GM12878 (cell line): ENCODE results near the gene CTIF. TPM values are rescaled to one million over a fixed set of nuclear protein-coding genes. Genes with fewer than 3 reads are reported as not detected.

Source experiments
- ATAC-seq: fragments of 200-7000 bp; cut with Tn5 transposase; 3 replicates; pipeline ENCODE4 v1.9.1; 2020; ENCODE audit warnings: mild to moderate bottlenecking, moderate library complexity
- BruUV-seq: library from RNA; stranded (reverse); fragments of 400-500 nt; replicated peaks from 2 replicates; lab custom pipeline; 2021; lab: Mats Ljungman, UMichigan
- CTCF ChIA-PET: fragments of 300-600 bp; sonication (Branson Sonifier 250); formaldehyde crosslinking; extraction: SDS; loops from one replicate; lab custom pipeline; 2021; ENCODE audit warnings: inconsistent platforms; lab: Yijun Ruan, JAX
- POLR2A ChIA-PET: fragments of 350-600 bp; formaldehyde crosslinking; extraction: SDS; loops from one replicate; lab custom pipeline; 2021; ENCODE audit warnings: inconsistent platforms; lab: Charles Lee
- RAD21 ChIA-PET: fragments of 300-600 bp; sonication (Branson Sonifier 250); formaldehyde crosslinking; loops from one replicate; lab custom pipeline; 2023; ENCODE audit warnings: antibody characterized with exemption; ENCODE audit not compliant: unreplicated experiment; lab: Charles Lee
- SMC1A ChIA-PET: fragments of 300-600 bp; sonication (Branson Sonifier 250); formaldehyde crosslinking; loops from one replicate; lab custom pipeline; 2023; ENCODE audit not compliant: unreplicated experiment, uncharacterized antibody; lab: Charles Lee
- DNase-seq: peaks from one replicate; pipeline ENCODE4 v3.0.0-alpha.2; 2011; ENCODE audit warnings: low read depth, low spot score
- FAIRE-seq: peaks from 3 replicates; lab custom pipeline; 2011; peaks lifted over from hg19 to GRCh38; lab: Jason Lieb, UNC
- H2AFZ ChIP-seq: 2 replicates; pipeline ENCODE4 v1.6.0; 2011; ENCODE audit warnings: low read depth, low read length, control low read depth; ENCODE audit not compliant: control insufficient read depth
- H3K27ac ChIP-seq: 2 replicates; pipeline ENCODE4 v1.5.1; 2011; ENCODE audit warnings: control low read depth; ENCODE audit not compliant: control insufficient read depth, insufficient read depth
- H3K27me3 ChIP-seq, 2 experiments: replicated peaks in 1 of 2; 2 replicates each; pipeline versions ENCODE4 v1.6.0 to v1.6.1; 2011; ENCODE audit warnings: low read length in 1 of 2; ENCODE audit not compliant: control insufficient read depth in 2 of 2, insufficient read depth in 2 of 2
- H3K36me3 ChIP-seq, 2 experiments: 2 replicates each; pipeline ENCODE4 v1.5.1; 2011; ENCODE audit warnings: low read length in 1 of 2; ENCODE audit not compliant: control insufficient read depth in 2 of 2, insufficient read depth in 2 of 2
- H3K4me1 ChIP-seq: 2 replicates; pipeline ENCODE4 v1.6.1; 2011; ENCODE audit warnings: mild to moderate bottlenecking, low read length, moderate library complexity, mixed read lengths; ENCODE audit not compliant: control insufficient read depth, insufficient read depth
- H3K4me2 ChIP-seq: 2 replicates; pipeline ENCODE4 v1.6.0; 2011; ENCODE audit warnings: control low read depth; ENCODE audit not compliant: control insufficient read depth, insufficient read depth
- H3K4me3 ChIP-seq: fragments of 200-600 bp; sonication (generic); 2 replicates; pipeline ENCODE4 v1.5.1; 2016
- H3K79me2 ChIP-seq: 2 replicates; pipeline ENCODE4 v1.6.0; 2011; ENCODE audit warnings: low read length; ENCODE audit not compliant: control insufficient read depth, insufficient read depth
- H3K9ac ChIP-seq: 2 replicates; pipeline ENCODE4 v1.8.0; 2011; ENCODE audit warnings: low read length, control low read depth, mixed read lengths; ENCODE audit not compliant: control insufficient read depth, insufficient read depth
- H3K9me3 ChIP-seq: replicated peaks from 3 replicates; pipeline ENCODE4 v1.5.1; 2011; ENCODE audit warnings: mild to moderate bottlenecking, low read length; ENCODE audit not compliant: control insufficient read depth, insufficient read depth
- H4K20me1 ChIP-seq: 2 replicates; pipeline ENCODE4 v1.6.0; 2011; ENCODE audit not compliant: control insufficient read depth, insufficient read depth
- ATF7 ChIP-seq: fragments of 450-650 bp; IDR thresholded peaks from 2 replicates; pipeline ENCODE4 v1.6.1; 2016; ENCODE audit warnings: low read depth, mild to moderate bottlenecking
- BCL11A ChIP-seq: IDR thresholded peaks from 2 replicates; pipeline ENCODE4 v1.6.1; 2011; ENCODE audit warnings: low read depth, low read length
- FOXM1 ChIP-seq: IDR thresholded peaks from 2 replicates; pipeline ENCODE4 v1.6.1; 2012; ENCODE audit warnings: low read depth, mild to moderate bottlenecking, inconsistent platforms, low read length, moderate library complexity
- MAX ChIP-seq: IDR thresholded peaks from 2 replicates; pipeline ENCODE4 v1.6.1; 2012; ENCODE audit warnings: low read depth, low read length, improper control_type of control experiment
- PML ChIP-seq: IDR thresholded peaks from 2 replicates; pipeline ENCODE4 v1.6.1; 2012; ENCODE audit warnings: low read length, inconsistent platforms
- RELA ChIP-seq: fragments of 450-650 bp; IDR thresholded peaks from 2 replicates; pipeline ENCODE4 v1.8.0; 2014; ENCODE audit warnings: borderline replicate concordance; ENCODE audit not compliant: partially characterized antibody
- TAF1 ChIP-seq: IDR thresholded peaks from 2 replicates; pipeline ENCODE4 v1.6.1; 2011; ENCODE audit warnings: mild to moderate bottlenecking, low read depth, low read length, borderline replicate concordance
- WGBS: methylation state at CpG from one replicate; pipeline ENCODE4 v1.1.6; 2016; ENCODE audit warnings: low lambda C conversion rate; ENCODE audit not compliant: insufficient replicate concordance, insufficient coverage; ENCODE audit errors: missing lambda C conversion rate; 5-methylcytosine and 5-hydroxymethylcytosine counted together
- in situ Hi-C: fragments of 300-500 bp; cut with MboI; formaldehyde crosslinking; loops from 9 replicates; pipeline ENCODE4 v1.14.3; 2018; ENCODE audit warnings: mixed read lengths
- intact Hi-C: fragments of 100-400 bp; cut with micrococcal nuclease; formaldehyde crosslinking; loops from one replicate; pipeline ENCODE4 v1.14.2; 2022; ENCODE audit not compliant: unreplicated experiment
- polyA plus RNA-seq, 11 experiments: library from polyadenylated mRNA; depleted of rRNA in 4 of 11; unstranded in 6 of 11; stranded (reverse) in 5 of 11; fragments of >200 nt; fragmentation: Nextera tagmentation in 4 of 11; fragmentation: Illumina TruSeq in 1 of 11; extraction: Ambion mirVana in 4 of 11; extraction: Trizol in 1 of 11; gene quantifications; 1 replicate in 1 of 11; 2 replicates in 10 of 11; pipeline versions ENCODE4 v1.2.1 to v1.2.3, GENCODE V29; 2011 to 2016; ENCODE audit warnings: inconsistent platforms in 2 of 11, missing spikeins in 2 of 11, low read depth in 1 of 11
- total RNA-seq, 4 experiments: library from RNA; depleted of rRNA in 3 of 4; stranded (reverse); fragments of >200 nt in 3 of 4; fragmentation: Illumina TruSeq in 1 of 4; extraction: Trizol in 1 of 4; gene quantifications; 2 replicates each; pipeline versions ENCODE4 v1.2.1 to v1.2.3, GENCODE V29; 2013 to 2021
- TF ChIP-seq, protein P1 (sequence below): fragments of 450-650 bp; IDR thresholded peaks from 2 replicates; pipeline ENCODE4 v1.6.1; 2017; ENCODE audit warnings: mild to moderate bottlenecking, low read depth, inconsistent platforms; ENCODE audit not compliant: poor library complexity, severe bottlenecking
- TF ChIP-seq, protein P2 (sequence below): fragments of 450-650 bp; IDR thresholded peaks from 2 replicates; pipeline ENCODE4 v1.6.1; 2017; ENCODE audit warnings: low read depth, mild to moderate bottlenecking, moderate library complexity
- TF ChIP-seq, protein P3 (sequence below): IDR thresholded peaks from 2 replicates; pipeline ENCODE4 v1.6.1; 2011; ENCODE audit warnings: borderline replicate concordance, low read depth, mild to moderate bottlenecking, moderate library complexity, mixed read lengths, low read length; ENCODE audit not compliant: insufficient read depth; ENCODE audit errors: extremely low read length
- TF ChIP-seq, protein P4 (sequence below), 3 experiments: IDR thresholded peaks in 2 of 3; conservative IDR thresholded peaks in 1 of 3; 2 replicates each; pipeline ENCODE4 v1.5.1; 2011; ENCODE audit warnings: low read depth in 3 of 3, low read length in 3 of 3, mild to moderate bottlenecking in 3 of 3, control low read depth in 2 of 3, moderate library complexity in 2 of 3, inconsistent platforms in 1 of 3, mixed read lengths in 1 of 3; ENCODE audit not compliant: control insufficient read depth in 2 of 3, insufficient read depth in 1 of 3; ENCODE audit errors: extremely low read depth in 1 of 3

CTIF gene
- total and polyA plus RNA-seq, 10 of the 15 experiments (the other 5 are each of a cell fraction or from before 2014, with no cell fraction given), result 0.06 to 11.6 (median 2.5) TPM

DNA sequence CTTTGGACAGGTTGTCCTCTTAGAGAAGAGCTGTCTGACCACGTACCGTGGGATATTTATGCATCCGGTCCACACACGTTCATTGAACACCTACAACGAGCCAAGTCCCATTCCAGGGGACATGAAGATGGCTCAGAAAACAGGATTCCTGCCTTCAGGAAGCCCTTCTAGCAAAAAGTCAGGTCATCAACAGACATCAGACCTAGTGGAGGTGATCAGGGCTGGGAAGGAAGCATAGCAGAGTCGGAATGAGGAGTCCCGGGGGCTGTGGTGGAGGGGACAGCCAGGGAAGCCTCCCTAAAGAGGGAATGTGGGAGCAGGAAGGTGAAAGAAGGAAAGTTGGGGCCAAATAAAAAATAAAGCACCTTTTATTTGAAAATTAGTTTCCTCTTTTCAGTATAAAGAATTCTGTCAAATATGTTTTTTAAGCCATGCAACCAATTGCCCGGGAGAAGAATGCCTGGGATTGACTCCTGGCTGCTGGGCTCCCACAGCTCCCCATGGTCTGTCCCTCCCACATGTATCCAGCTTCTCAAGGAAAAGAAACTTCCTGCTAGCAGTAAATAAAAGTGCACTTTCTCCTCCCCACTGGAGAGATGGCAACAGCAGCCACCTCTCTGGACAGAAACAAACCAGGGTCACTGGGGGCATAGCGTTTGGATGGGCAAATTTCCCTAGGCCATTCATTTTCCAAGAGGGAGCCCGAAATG lies 267.1 kb downstream of the CTIF start (continued):
- no peak for TF ChIP-seq PML

DNA sequence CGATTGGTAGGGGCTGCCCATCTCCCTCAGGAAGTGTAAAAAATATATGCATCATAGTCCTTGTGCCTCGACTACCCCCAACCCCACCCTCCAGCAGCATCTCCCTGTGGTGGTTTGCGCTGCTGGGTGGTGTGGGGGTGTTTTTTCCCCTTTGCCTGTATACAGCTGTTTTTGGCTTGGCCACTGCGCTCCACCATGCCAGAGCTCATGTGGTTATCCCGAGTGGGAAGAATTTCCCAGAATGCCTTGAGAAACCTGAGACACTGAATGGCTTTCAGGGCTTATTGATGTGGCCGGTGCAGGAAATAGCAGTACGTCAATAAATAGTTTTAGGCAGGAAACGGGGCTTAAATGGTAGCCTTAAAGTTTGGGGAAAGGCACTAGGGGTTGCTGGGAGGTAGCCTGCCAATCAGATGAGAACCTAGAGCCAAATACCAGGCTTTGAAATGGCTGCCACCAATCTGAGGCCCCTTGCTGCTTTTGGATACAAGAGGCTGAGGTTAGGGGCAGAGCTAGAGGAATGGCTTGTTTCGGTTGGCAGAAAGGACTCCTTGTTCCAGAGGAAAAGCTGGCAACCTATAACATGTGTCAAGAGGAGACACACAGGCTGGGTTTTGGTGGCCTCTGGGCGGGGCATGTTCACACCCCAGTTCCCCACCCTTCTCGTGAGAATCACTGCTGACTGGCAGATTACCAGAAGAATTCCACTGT lies 267.9 kb downstream of the CTIF start:
- peaks cover 34% of the 10 kb centered on the region for H3K4me1 ChIP-seq
- 45% methylated on average over 11 of the region's 11 CpGs for WGBS
- no peaks in the 10 kb centered on the region for H3K27me3 ChIP-seq
- no peaks in the 10 kb centered on the region for H3K79me2 ChIP-seq
- POLR2A ChIA-PET, result no interaction called here
- RAD21 ChIA-PET, result interaction anchor here (1.0 to 4.7 kb wide), 5 partner anchors 10 to 131 kb away, joined by 3 to 16 read pairs (median 5); no protein-coding TSS in a partner anchor
- H3K9me3 ChIP-seq, result no peaks in the 10 kb centered on the region
- ATAC-seq (peak; percentile 55), DNase-seq (no peak), FAIRE-seq (no peak)
- H4K20me1 ChIP-seq, result no peaks in the 10 kb centered on the region
- peak overlapping the region; percentile 5; the same call in 1 of the 2 replicates for H3K4me2 ChIP-seq
- intact Hi-C loops (no loop called here), in situ Hi-C loops (loop anchor here (25.0 kb wide), 1 partner anchor 1481 kb away; the partner anchor contains the start of genes CXXC1 and MBD1)
- H3K36me3 ChIP-seq, result peaks cover 0 to 2% of the 10 kb centered on the region in 2 experiments; a peak in 1 of 4 replicates
- no peak overlapping the region for H3K4me3 ChIP-seq
- peak overlapping the region; percentile 53 for H3K27ac ChIP-seq
- H3K9ac ChIP-seq, result no peak overlapping the region
- no TSS peak for BruUV-seq
- CTCF ChIA-PET, result interaction anchor here (1.2 to 3.2 kb wide), 4 partner anchors 13 to 375 kb away, joined by 3 to 17 read pairs (median 8); no protein-coding TSS in a partner anchor
- H2AFZ ChIP-seq, result peak overlapping the region; percentile 59
- SMC1A ChIA-PET, result interaction anchor here (0.6 to 12.6 kb wide), 7 partner anchors 10 to 114 kb away, joined by 3 to 129 read pairs (median 3); no protein-coding TSS in a partner anchor
- TF ChIP-seq, protein P1, sequence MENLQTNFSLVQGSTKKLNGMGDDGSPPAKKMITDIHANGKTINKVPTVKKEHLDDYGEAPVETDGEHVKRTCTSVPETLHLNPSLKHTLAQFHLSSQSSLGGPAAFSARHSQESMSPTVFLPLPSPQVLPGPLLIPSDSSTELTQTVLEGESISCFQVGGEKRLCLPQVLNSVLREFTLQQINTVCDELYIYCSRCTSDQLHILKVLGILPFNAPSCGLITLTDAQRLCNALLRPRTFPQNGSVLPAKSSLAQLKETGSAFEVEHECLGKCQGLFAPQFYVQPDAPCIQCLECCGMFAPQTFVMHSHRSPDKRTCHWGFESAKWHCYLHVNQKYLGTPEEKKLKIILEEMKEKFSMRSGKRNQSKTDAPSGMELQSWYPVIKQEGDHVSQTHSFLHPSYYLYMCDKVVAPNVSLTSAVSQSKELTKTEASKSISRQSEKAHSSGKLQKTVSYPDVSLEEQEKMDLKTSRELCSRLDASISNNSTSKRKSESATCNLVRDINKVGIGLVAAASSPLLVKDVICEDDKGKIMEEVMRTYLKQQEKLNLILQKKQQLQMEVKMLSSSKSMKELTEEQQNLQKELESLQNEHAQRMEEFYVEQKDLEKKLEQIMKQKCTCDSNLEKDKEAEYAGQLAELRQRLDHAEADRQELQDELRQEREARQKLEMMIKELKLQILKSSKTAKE, result no peak
- TF ChIP-seq RELA (no peak), TAF1 (no peak), FOXM1 (no peak), MAX (no peak), ATF7 (no peak), BCL11A (no peak)
- TF ChIP-seq, protein P2, sequence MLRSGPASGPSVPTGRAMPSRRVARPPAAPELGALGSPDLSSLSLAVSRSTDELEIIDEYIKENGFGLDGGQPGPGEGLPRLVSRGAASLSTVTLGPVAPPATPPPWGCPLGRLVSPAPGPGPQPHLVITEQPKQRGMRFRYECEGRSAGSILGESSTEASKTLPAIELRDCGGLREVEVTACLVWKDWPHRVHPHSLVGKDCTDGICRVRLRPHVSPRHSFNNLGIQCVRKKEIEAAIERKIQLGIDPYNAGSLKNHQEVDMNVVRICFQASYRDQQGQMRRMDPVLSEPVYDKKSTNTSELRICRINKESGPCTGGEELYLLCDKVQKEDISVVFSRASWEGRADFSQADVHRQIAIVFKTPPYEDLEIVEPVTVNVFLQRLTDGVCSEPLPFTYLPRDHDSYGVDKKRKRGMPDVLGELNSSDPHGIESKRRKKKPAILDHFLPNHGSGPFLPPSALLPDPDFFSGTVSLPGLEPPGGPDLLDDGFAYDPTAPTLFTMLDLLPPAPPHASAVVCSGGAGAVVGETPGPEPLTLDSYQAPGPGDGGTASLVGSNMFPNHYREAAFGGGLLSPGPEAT, result no peak
- TF ChIP-seq, protein P3, sequence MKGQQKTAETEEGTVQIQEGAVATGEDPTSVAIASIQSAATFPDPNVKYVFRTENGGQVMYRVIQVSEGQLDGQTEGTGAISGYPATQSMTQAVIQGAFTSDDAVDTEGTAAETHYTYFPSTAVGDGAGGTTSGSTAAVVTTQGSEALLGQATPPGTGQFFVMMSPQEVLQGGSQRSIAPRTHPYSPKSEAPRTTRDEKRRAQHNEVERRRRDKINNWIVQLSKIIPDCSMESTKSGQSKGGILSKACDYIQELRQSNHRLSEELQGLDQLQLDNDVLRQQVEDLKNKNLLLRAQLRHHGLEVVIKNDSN, result no peak
- TF ChIP-seq, protein P4, sequence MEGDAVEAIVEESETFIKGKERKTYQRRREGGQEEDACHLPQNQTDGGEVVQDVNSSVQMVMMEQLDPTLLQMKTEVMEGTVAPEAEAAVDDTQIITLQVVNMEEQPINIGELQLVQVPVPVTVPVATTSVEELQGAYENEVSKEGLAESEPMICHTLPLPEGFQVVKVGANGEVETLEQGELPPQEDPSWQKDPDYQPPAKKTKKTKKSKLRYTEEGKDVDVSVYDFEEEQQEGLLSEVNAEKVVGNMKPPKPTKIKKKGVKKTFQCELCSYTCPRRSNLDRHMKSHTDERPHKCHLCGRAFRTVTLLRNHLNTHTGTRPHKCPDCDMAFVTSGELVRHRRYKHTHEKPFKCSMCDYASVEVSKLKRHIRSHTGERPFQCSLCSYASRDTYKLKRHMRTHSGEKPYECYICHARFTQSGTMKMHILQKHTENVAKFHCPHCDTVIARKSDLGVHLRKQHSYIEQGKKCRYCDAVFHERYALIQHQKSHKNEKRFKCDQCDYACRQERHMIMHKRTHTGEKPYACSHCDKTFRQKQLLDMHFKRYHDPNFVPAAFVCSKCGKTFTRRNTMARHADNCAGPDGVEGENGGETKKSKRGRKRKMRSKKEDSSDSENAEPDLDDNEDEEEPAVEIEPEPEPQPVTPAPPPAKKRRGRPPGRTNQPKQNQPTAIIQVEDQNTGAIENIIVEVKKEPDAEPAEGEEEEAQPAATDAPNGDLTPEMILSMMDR (IDR thresholded peaks at IDR 0.05 in 2 of 3, conservative IDR thresholded peaks at IDR 0.05 in 1 of 3; ENCODE audit: control insufficient read depth in 2 of 3, extremely low read depth in 1 of 3, insufficient read depth in 1 of 3, low read depth in 3 of 3, low read length in 3 of 3), result no peak
